A549 (cell line): ENCODE results near the gene TTC31.

ENCODE experiments used
- ATOH8 ChIP-seq: fragments of 250-450 bp; sonication (Bioruptor Pico); IDR thresholded peaks from 2 replicates; pipeline ENCODE4 v1.5.0; 2020; ENCODE audit warnings: low read depth, mild to moderate bottlenecking, moderate library complexity
- CTCF ChIP-seq: fragments of >200 bp; sonication (Bioruptor Twin); formaldehyde crosslinking; IDR thresholded peaks from 3 replicates; pipeline ENCODE4 v1.5.1; 2016
- FOXS1 ChIP-seq: fragments of 250-450 bp; sonication (Bioruptor Pico); IDR thresholded peaks from 2 replicates; pipeline ENCODE4 v1.5.0; 2020; ENCODE audit warnings: mild to moderate bottlenecking, moderate library complexity
- JUN ChIP-seq, 2 experiments: fragments of >200 bp; sonication (Bioruptor Twin); formaldehyde crosslinking; IDR thresholded peaks; 2 replicates in 1 of 2; 3 replicates in 1 of 2; pipeline ENCODE4 v1.6.1; 2016 to 2017
- KDM1A ChIP-seq: fragments of 200-600 bp; sonication (generic); IDR thresholded peaks from 2 replicates; pipeline ENCODE4 v1.6.1; 2016; ENCODE audit warnings: low read depth, mild to moderate bottlenecking
- MAFK ChIP-seq: fragments of 450-650 bp; IDR thresholded peaks from 2 replicates; pipeline ENCODE4 v1.6.1; 2014; ENCODE audit not compliant: partially characterized antibody
- MAX ChIP-seq: IDR thresholded peaks from 2 replicates; pipeline ENCODE4 v1.6.1; 2012
- MAZ ChIP-seq: fragments of 150-350 bp; IDR thresholded peaks from 2 replicates; pipeline ENCODE4 v1.6.1; 2014; ENCODE audit warnings: antibody characterized with exemption, low read depth, low read length, borderline replicate concordance
- POLR2A ChIP-seq: IDR thresholded peaks from 2 replicates; pipeline ENCODE4 v1.6.1; 2012; ENCODE audit warnings: mild to moderate bottlenecking, low read length
- REST ChIP-seq: fragments of 200-600 bp; sonication (generic); IDR thresholded peaks from 2 replicates; pipeline ENCODE4 v1.6.1; 2016; ENCODE audit warnings: antibody characterized with exemption, mild to moderate bottlenecking, moderate library complexity
- USF2 ChIP-seq: fragments of 450-650 bp; IDR thresholded peaks from 2 replicates; pipeline ENCODE4 v1.6.1; 2014; ENCODE audit warnings: antibody characterized with exemption

GRCh38 chr2:74472086-74472944, 10.6 kb upstream of the TTC31 start, which contains the start of gene MRPL53:
- 0 out of 2 replicates have a peak, but pooled peaks have one; percentile 24 for TF ChIP-seq REST
- TF ChIP-seq POLR2A = peak; percentile 94
- TF ChIP-seq MAZ = no peak
- peak; percentile 88 to 100 for TF ChIP-seq JUN (IDR thresholded peaks at IDR 0.05)
- 0 out of 2 replicates have a peak, but pooled peaks have one; percentile 9 for TF ChIP-seq USF2
- no peak for TF ChIP-seq ATOH8 (CRISPR knock-in tag)
- no peak for TF ChIP-seq CTCF
- no peak for TF ChIP-seq KDM1A
- no peak for TF ChIP-seq FOXS1 (CRISPR knock-in tag)
- TF ChIP-seq MAFK = peak; percentile 29
- peak; percentile 95 for TF ChIP-seq MAX
